ENCODE data around the gene RFX2.
"Not testable (repeated sequence)": the region's sequence is repeated elsewhere in the genome, so short reads cannot be mapped to it uniquely, and the experiment has no call there.

RFX2 gene

DNA sequence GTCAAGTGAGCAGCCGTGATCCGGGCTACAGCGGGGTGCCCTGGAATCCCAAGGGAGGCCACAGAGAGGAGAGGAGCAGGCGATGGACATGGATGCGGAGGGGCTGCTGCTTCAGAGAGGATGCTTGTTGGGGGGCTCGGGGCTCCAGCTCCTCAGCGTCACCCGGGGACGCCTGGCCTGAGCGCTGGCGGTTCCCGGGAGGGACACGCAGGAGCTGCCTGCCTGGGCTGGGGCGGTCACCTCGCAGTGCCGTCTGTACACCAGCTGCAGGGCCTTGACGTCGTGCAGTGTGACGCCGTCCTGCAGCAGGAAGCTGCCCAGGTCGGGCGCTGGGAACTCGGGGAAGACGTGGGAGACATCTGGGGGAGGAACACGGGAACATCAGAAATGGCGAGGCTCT is 102.4 kb downstream of the RFX2 start:
- DNase-seq = no peak

- no peak for DNase-seq
Observed at GRCh38 chr19:6006896-6007295, 103.4 kb downstream of the RFX2 start.

DNA sequence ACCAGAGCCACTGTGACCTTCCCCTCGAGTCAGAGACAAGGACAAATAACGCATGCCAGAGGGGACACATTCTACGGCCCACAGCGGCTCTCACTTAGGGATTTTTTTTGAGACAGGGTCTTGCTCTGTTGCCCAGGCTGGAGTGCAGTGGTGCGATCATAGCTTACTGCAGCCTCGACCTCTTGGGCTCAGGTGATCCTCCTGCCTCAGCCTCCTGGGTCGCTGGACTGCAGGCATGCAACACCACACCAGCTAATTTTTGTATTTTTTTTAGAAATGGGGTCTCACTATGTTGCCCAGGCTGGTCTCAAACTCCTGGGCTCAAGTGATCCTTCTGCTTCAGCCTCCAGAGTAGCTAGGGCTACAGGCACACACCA is 104.2 kb downstream of the RFX2 start:
- DNase-seq = not testable (repeated sequence)

GRCh38 chr19:6005321-6006069 is 104.8 kb downstream of the RFX2 start:
- DNase-seq = no peak

- DNase-seq = no peak
Observed at GRCh38 chr19:6003976-6004375, 106.3 kb downstream of the RFX2 start.

DNA sequence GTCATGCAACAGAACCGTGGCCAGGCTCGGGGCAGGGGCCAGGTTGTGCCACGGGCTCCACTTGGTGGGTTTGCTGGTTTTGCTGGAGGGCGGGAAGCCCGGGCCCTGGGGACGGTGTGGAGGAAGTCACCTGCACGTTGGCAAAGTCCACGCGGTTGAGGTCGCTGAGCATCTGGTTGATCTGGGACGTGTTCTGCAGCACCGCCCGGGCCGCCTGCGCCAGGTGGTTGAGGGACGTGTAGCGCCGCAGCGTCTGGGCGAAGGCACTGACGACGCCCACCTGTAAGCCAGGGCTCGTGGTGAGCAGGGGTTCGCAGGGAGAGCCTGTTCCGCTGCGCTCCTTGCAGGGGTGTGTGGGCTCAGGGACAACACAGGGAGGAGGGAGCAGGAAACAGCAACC is 107.7 kb downstream of the RFX2 start:
- no peak for DNase-seq

DNA sequence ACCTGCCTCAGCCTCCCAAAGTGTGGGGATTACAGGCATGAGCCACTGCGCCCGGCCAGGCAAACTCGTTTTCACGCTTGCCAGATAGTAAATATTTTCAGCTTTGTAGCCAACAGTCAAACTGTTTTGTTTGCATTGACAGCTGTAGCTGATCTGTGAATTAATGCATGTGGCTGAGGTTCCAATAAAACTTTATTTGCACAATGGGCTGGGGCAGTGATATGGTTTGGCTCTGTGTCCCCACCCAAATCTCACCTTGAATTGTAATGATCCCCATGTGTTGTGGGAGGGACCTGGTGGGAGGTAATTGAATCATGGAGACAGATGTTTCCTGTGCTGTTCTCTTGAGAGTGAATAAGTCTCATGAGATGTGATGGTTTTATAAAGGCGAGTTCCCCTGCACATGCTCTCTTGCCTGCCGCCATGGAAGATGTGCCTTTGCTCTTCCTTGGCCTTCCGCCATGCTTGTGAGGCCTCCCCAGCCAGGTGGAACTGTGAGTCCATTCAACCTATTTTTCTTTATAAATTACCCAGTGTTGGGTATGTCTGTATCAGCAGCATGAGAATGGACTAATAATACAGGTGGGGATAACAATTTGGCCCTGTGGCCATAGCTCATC is 110.0 kb downstream of the RFX2 start:
- DNase-seq = no peak

- DNase-seq = no peak
Observed at GRCh38 chr19:5999693-6000092, 110.6 kb downstream of the RFX2 start.

- no peak for DNase-seq
Observed at GRCh38 chr19:5997371-5997770, 112.9 kb downstream of the RFX2 start.

- no peak for DNase-seq
Observed at GRCh38 chr19:5996623-5997320, 113.5 kb downstream of the RFX2 start.

- no peak for DNase-seq
Observed at GRCh38 chr19:5996102-5996501, 114.2 kb downstream of the RFX2 start.

- DNase-seq = no peak
Observed at GRCh38 chr19:5995606-5996005, 114.7 kb downstream of the RFX2 start.

DNA sequence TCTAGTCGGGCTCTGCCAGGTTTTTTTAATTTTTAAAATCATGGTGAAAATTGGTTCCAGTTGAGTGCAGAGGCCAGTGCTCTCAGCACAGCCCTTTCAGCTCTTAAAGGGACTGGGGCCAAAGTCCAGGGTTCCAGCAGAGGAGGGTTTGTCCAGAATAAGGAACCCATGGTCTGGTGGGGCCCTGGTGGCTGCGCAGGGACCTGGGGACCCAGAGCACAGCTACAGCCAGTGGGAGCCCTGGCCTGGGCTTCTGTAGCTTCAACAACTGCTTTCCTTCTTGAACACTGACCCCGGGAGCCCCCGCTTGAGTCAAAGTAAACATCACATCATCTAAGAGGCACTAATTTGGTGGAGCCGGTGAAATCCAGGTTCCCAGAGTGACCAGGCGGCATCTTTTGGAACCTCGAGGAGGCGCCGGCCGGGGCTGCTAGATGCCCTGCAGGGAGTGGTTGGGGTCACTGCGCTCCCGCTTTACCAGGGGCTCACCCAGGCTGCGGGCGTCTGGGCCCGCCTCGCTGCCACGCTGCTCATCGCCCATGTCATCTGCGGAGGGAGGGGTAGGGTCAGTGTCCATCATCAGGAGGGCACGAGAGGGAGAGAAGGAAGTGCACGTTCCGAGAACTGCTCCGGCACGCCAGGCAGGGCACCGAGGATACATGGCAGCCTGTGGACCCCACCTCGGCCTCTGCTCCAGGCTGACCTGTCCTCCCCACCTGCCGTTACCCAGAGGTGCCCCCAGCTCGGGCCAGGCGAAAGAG is 115.7 kb downstream of the RFX2 start:
- no peak for DNase-seq

- no peak for DNase-seq
Observed at GRCh38 chr19:5993648-5994358, 116.5 kb downstream of the RFX2 start.

DNA sequence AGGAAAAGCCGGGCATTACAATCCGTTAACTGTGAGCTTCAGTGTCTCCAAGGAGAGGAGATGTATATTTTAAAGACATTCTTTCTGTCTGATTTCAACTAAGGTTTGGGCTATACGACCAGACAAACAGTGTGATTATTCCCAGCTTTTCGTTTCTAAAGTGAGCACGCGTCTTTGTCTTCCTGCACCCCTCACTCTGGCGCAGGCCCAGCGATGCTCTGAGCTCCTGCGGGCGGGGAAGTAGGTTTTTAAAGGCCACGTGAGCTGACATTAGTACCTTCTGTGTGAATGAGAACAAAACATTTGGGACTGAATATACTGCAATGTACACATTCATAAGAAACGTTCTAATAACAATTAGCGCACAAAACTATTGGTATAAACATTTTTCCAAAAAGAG is 117.1 kb downstream of the RFX2 start:
- no peak for DNase-seq

GRCh38 chr19:5992756-5993155 is 117.5 kb downstream of the RFX2 start:
- no peak for DNase-seq

GRCh38 chr19:5991244-5991838 is 119.0 kb downstream of the RFX2 start:
- DNase-seq = no peak

- DNase-seq = no peak
Observed at GRCh38 chr19:5990289-5990797, 120.0 kb downstream of the RFX2 start.

- DNase-seq = no peak
Observed at GRCh38 chr19:5989388-5990074, 120.8 kb downstream of the RFX2 start.

DNA sequence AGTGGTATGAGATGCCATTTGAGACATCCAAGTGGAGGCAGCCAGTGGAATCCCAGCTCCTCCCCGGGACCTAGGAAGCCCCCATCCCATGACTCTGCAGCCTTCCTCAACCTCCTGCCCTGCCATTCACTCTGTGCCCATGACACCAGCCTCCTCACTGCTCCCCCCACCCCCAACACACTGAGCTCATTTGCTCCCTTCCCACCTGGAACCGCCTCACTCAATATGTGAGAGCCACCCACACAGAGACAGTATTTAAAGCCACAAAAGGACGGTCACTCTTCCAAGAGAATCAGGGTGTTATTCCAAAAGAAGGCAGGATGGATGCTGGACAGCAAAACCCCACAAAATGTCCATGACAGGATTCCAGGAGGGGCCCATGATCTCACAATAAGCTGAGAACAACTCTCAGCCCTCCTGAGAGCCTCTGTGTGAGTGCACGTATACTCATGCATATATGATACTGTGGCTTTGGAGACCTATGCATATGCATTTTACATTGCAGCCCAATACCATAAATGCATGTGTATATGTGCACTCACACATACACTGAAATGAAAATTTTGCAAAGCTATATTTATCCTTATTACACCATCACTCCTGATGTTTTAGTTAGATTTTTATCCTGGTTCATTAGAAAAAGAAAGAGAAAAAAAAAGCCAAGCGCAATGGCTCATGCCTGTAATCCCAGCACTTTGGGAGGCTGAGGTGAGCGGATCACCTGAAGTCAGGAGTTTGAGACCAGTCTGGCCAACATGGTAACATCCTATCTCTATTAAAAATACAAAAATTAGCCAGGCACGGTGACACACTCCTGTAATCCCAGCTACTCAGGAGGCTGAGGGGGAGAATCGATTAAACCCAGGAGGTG is 121.5 kb downstream of the RFX2 start:
- no peak for DNase-seq
